Neural cell (in vitro differentiated cells): ENCODE results near the gene ADRM1.

ENCODE experiments used
- CTCF ChIP-seq: fragments of 450-650 bp; IDR thresholded peaks from 2 replicates; pipeline ENCODE4 v1.5.1; 2014; ENCODE audit warnings: antibody characterized with exemption, mild to moderate bottlenecking, moderate library complexity; ENCODE audit not compliant: poor library complexity, severe bottlenecking
- EP300 ChIP-seq: fragments of 450-650 bp; conservative IDR thresholded peaks from 2 replicates; pipeline ENCODE4 v1.6.1; 2014; ENCODE audit warnings: antibody characterized with exemption, mild to moderate bottlenecking, moderate library complexity; ENCODE audit not compliant: poor library complexity, severe bottlenecking
- EZH2 ChIP-seq: fragments of 200-600, 300-800 bp; shearing (Covaris generic), sonication (generic); IDR thresholded peaks from 2 replicates; pipeline ENCODE4 v1.6.1; 2014; ENCODE audit warnings: antibody characterized with exemption, low read length, borderline replicate concordance, mild to moderate bottlenecking; ENCODE audit not compliant: insufficient read depth, poor library complexity, severe bottlenecking
- REST ChIP-seq: IDR thresholded peaks from 2 replicates; pipeline ENCODE4 v1.6.1; 2012; ENCODE audit warnings: borderline replicate concordance

DNA sequence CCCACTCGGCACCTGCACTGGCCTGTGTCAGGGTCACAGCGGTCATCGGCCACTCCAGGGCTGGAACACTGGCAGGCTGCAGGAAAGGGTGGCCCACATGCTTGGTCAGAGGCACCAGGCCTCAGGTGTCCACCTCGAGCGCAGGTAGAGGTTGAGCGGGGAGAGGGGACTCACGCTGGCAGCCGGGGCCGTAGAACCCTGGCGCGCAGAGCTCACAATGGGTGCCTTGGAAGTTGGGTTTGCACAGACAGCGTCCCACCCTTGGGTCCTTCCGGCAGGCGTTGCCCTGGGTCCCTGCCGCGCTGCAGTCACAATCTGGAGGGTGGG is 35.5 kb downstream of the ADRM1 start:
- TF ChIP-seq CTCF (no peak), EP300 (no peak), EZH2 (no peak), REST (no peak)
